Measurements from ENCODE around the gene NUAK2.

NUAK2 gene

GRCh38 chr1:205319081-205320018, 2.2 kb downstream of the NUAK2 start:
- DNase-seq (ENCODE audit: low read depth) = peak; percentile 74

DNA sequence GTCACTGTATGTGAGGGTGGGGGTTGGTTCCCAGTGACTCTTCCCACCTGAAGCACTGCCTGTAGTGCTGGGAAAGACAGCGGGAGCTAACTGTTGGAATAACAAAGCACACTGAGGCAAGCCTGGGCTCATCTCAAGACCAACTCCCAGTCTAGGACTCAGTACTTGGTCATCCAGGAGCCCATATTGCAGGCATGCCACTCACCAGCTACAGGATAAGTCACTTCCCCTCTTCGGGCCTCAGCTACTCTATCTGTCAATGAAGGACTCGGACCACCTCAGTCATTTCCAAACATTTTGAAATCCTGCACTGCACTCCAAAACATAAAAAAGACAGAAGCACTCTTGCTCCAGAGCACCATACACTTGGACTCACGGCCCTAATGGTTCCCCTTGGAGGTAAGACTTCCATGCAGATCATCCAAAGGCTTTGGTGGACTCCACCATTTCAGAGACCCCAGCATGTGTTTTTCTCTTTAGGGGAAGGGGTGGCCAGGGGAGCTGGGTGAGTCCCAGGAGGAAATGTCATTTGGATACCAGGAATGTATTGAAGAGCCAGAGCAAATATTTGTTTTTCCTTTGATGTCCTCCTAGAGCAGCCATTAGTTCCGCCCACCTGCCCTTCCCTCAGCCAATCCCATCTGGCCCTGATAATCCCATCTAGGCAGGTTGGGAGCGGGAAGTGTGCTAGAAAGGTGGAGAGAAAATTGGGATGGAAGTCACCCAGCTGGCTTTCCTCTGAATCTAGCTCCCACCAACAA, 3.1 kb downstream of the NUAK2 start:
- DNase-seq (ENCODE audit: low read depth) = no peak

DNA sequence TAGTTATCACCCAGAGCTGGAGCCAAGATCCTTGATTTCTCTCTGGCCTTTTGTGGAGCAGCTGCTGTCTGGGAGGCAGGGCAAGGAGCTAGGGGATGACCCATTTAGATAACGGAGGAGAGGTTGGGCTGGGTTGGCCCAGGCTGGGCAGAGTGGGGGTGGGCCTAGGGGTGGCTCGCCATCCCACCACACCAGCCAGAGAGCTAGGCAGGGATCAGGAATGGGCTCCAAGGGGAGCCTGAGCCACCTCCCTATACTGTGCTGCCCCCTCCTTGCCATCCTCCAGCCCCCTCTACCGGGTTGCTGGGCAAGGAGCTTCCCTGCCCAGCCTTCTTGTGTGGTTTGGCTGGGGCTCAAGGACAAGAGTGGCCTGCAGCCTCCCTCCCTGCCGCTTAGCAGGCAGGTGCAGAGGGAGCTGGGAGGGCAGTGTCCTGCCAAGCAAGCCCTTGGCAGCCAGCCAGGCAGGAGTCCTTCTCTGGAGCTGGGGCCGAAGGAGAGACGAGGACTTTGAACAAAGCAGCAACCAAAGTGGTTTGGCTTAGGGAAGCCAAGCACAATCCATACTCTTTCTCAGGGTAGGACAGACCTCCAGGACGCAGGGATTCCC, 4.1 kb downstream of the NUAK2 start:
- DNase-seq (ENCODE audit: low read depth) = no peak

DNA sequence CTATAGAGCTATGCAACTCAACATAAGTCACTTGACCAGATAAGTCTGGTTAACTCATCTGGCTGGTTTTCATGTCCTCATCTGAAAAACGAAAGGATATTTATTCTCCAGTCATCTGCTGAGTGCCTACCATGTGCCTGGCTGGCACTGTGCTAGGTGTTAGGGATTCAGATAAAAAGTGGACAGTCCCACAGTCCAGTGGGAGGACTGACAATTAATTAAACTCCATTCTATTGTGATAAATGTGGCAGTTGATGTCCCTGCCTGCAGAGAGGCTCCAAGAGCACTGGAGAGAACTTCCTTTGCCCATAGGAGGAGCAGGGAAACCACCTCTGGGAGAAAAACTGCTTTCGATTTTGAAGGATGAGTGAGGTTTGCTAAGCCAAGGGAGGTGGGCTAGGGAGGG, 5.4 kb downstream of the NUAK2 start:
- DNase-seq (ENCODE audit: low read depth) = no peak

DNA sequence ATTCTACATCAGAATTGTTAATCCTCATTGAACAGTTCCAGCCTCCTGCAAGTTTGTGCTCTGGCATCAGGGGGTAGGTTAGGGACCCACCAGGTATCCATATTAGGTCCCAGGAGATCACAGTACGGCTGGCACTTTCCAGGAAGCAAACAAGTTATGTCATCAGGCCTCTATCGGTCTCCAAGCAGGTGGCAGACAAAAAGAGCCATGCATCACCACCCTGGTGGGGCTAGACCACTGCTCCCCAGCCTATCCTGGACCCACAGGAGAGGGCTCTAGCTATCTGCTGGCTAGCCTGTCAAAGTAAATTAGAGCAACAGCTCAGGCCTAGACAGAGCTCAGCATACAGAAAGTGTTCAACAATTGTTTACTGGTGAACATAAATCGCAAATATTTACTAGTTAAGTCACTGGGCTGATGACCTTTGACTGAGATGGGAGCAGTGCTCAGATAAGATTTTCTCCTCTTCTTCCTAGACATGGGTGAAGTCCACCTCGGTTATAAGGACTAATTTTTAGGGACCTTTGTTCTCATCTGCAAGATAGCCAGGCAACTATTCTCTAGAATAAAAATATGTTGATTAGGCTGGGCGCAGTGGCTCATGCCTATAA, 6.4 kb downstream of the NUAK2 start:
- no peak for DNase-seq (ENCODE audit: low read depth)

- DNase-seq (ENCODE audit: low read depth) = no peak
Observed at GRCh38 chr1:205313563-205314308, 7.8 kb downstream of the NUAK2 start.

DNA sequence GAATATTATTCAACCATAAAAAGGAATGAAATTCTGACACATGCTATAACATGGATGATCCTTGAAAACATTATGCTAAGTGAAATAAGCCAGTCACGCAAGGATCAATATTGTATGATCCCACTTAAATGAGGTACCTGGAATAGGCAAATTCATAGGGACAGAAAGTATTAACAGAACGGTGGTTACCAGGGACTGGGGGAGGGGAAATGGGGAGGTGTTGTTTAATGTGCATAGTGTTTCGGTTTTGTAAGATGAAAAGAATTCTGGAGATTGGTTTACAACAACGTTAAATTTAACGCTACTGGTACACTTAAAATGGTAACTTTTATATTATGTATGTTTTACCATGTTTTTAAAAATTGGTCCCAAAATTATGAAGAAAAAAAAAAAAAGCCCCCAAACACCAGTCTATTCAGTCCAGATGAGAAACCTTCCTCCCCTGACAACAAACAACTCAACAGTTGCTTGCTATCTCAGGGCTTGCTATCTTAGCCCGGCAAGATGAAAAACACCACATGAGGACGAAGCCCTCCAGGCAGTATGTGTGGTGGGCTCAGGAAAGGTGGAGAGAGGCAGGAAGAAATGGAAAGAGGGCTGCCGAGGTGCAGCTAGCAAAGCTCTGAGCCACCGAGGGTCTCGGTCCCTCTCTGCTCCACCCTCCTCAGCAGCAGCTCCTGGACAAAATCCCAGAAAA, 8.5 kb downstream of the NUAK2 start:
- no peak for DNase-seq (ENCODE audit: low read depth)

- no peak for DNase-seq (ENCODE audit: low read depth)
Observed at GRCh38 chr1:205310976-205311704, 10.4 kb downstream of the NUAK2 start.

DNA sequence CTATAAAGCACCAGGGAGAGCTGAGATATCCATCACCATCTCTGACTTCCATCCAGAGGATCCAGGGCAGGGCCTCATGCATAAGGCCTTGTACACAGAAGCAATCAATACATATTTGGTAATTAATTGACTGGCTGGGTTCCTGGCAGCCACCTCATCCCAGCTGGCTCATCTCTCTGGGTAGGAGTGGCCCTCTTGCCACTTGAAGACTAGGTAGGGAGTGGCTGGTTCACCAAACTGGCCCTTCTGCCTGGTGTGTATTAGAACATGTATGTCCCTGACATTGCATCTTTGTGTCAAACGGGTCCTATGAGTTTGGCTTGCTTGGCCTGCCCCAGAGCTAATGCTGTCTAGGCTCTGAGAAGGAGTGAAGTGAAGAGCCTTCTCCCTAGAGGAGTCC, 11.8 kb downstream of the NUAK2 start:
- DNase-seq (ENCODE audit: low read depth) = no peak

DNA sequence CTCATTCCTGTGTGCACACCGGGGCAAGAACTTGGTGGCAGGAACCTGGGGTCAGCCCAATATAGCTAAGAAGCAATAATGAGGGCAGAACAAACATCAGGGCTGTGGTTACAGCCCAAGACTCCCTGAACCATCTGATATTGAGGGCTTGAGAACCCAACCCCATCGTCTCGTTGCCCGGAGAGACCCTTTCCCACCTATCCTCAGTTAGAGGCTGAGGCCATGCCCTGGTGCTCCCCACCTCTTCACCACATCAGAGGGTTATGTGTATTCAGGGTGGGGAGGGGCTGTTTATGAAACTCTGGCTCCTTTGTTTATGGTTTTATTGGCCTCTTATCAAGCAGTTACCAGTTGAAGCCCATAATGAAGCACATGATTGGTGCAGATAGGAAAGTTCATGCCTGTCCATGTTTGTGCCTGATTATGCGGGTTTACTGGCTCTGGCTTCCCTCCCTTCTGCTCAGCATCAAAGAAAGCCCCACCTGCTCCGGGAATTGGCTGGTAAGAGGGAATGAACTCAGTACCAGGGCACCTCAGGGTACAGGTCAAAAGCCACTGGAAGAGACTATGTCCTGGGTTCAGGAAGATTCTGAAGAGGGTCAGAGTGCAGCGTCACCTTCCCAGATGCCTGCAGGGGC, 14.5 kb downstream of the NUAK2 start:
- DNase-seq (ENCODE audit: low read depth) = no peak

DNA sequence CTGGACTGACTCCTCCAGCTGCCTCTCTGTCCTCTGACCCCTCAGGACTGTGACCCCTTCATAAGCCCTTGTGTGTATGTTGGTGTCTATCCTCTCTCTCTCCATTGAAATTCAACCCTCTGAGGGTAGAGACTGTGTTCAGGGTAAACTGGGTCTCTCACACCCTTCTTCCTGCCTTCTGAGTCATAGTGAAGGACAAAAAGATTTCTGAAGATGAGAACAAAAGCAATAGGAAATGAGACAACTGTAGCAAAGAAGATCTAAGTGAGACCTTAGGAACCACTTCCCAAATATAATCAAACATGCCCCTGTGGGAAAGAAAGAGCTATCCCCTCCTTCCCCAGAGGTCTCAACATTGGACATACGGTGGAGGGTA, 16.9 kb downstream of the NUAK2 start:
- DNase-seq (ENCODE audit: low read depth) = no peak

DNA sequence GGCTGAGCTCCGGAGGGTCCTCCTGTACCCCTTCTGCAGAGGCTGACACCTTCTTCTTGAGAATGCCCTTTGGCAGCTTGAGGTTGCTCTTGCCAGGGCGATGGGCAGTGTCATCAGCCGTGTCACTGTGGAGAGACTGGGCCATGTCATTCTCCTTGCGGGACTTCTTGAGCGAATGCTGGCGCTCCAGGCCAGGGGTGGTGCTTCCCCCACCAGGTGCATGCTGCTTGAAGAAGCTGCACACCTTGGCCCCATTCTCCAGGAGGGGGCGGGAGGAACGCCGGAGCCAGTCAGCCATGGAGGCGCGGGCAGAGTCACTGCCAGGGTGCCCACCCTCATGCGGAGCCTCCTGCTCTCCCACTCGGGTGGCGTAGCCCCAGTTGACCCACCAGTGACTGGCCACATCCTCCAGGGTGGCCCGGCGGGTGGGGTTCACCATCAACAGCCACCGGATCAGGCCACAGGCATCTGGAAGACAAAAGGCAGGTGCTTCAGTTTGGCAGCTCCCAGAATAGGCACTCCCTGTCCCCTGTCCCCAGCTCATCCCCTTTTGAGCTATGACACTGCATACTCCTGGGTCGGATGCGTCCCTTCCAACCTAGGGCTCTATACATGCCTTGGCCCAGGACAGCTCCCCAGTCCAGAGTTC, 17.4 kb downstream of the NUAK2 start:
- DNase-seq (ENCODE audit: low read depth) = no peak

GRCh38 chr1:205303247-205303888, 18.2 kb downstream of the NUAK2 start:
- DNase-seq (ENCODE audit: low read depth) = no peak

GRCh38 chr1:205301842-205302588, 19.5 kb downstream of the NUAK2 start:
- peak; percentile 68 for DNase-seq (ENCODE audit: low read depth)

DNA sequence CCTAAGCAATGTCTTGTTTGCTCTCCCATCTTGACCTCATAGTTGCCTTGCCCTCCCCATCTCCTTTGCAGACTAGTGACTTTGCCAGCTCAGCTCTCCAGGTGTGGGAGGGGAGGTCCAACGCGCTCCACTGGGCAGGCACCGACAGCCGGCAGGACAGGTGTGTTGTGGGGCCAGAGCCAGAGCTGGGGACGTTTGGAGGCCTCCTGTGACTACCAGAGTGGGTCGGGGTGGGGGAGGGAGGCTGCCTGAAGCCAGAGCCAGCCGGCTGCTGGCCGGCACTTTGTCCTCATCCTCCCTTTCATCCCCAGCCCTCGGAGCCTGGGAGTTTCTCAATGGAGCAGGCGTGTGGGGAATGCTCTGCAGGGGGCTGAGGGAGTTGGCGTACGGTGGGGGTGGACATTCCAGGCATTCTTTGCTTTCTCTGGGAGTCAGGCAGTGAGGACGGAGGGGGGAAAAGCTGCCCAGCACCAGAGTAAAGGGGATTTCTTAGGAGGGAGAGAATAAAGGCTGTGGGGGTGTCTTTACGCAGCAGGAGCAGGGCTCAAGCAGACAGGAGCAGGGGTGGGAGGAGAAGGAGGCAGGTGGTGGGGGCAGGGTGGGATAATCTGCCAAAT, 20.2 kb downstream of the NUAK2 start:
- DNase-seq (ENCODE audit: low read depth) = peak; percentile 94

- DNase-seq (ENCODE audit: low read depth) = no peak
Observed at GRCh38 chr1:205300149-205300548, 21.4 kb downstream of the NUAK2 start.

- peak; percentile 98 for DNase-seq (ENCODE audit: low read depth)
Observed at GRCh38 chr1:205298191-205298994, 23.2 kb downstream of the NUAK2 start.

Data from ELR (cell line).